Central memory CD4-positive, alpha-beta T cell (primary cell): Measurements from ENCODE around the gene SLC25A21.
"Not testable (repeated sequence)": the region's sequence is repeated elsewhere in the genome, so short reads cannot be mapped to it uniquely, and the experiment has no call there.

ENCODE experiments used
- DNase-seq: peaks from one replicate; pipeline ENCODE4 v3.0.0; 2022

Gene SLC25A21

DNA sequence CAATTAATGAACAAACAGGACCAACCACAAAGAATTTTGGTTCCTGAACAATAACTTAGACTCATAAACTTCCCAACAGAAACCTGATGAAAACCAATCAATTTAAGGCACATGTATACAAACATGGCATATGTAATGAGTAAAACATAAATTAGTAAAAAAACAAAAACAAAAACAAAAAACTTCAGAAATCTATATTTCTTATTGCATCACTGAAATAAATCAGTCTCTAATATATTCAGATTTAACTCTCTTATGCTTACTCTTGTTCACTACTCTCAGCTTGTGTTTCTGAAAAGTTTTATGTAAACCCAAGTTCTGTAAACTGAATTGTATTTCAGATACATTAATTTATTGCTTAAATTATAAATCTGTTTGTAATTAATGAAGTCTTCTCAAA, 233.7 kb downstream of the SLC25A21 start:
- DNase-seq, result no peak

- DNase-seq, result no peak
These were observed 236.3 kb downstream of the SLC25A21 start for GRCh38 chr14:36935976-36936678.

DNA sequence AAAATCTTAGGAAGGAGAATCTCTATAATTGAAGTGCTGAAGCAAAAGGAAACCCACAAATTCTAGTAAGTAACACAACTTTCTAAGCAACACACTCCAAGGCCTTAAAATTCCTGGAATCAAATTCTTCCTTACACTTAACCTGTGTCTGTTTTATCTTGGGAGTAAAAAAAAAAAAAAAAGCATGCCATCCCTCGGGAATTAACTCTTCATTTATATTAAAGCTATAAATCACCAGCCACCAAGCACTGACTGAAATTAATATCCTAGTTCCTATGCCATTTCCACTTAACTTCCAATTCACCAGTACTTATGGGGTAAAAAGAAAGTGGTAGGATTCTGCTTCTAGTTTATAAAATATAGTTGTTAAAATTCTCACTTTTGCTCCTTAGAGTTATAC, 238.1 kb downstream of the SLC25A21 start:
- no peak for DNase-seq

DNA sequence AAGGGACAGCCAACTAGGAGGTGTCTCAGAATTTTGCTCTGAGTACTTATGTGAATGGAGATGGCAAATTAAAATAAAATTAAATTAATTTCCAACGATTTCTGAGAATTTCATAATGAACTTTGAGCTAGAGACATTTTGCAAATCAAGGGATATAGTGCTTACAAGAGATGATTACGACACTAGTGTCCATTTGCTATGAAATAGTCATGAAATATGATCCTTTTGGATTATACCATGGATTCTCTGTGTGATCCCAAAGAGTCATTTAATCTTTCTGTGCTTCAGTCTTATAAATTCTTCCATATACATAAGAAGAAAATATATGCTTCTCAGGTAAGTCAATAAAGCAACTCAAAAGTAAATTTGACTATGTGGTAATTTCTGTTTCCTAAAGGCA, 240.6 kb downstream of the SLC25A21 start:
- DNase-seq, result no peak

GRCh38 chr14:36928432-36928831, 244.0 kb downstream of the SLC25A21 start:
- no peak for DNase-seq

DNA sequence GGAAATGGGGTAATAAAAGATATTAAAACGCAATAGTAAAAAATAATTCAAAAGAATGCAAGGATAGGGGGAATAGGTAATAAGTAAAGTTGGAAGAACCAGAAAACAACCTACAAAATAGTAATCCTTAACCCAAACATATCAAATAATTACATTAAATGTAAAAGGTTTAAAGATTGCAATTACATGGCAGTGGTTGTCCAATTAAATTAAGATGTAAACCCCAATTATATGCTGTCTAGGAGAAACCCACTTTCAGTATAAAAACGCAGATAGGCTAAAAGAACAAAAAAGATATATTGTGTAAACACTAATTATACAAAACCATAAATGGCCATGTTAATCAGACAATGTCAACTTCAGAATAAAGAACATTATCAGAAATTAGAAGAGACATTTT, 247.3 kb downstream of the SLC25A21 start:
- DNase-seq, result no peak

GRCh38 chr14:36916668-36917067, 255.7 kb downstream of the SLC25A21 start:
- DNase-seq, result no peak

GRCh38 chr14:36915081-36915480, 257.3 kb downstream of the SLC25A21 start:
- DNase-seq, result no peak

- no peak for DNase-seq
These were observed 261.8 kb downstream of the SLC25A21 start for GRCh38 chr14:36910578-36910977.

DNA sequence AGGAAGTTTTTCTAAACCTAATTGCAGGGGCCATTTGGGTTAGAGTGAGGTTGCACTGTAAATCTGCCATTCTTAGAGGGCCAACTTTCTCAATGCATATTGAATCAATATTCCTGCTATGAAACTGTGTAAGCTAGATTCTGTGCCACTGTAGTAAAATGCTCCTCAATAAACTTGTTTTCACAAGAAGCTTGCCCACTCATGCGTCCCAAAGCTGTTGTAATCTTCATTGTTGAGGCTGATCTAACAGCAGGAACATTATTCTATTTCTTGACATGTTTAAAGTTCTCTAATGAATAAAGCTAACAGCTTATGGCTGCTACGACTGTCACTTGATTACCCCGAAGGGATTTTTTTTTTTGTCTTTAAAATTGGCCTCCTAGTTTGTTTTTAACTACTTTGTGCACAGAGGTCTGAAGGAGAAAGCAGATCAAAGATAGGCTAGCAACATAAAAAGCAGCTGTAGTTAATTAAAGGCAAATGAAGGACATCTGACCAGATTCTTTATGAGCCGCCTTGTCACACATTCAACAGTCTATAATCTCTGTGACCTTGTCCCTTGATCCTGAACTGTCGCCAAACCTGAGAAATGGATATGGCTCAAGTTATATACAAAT, 267.0 kb downstream of the SLC25A21 start:
- DNase-seq, result no peak

GRCh38 chr14:36901861-36902260, 270.5 kb downstream of the SLC25A21 start:
- no peak for DNase-seq

- DNase-seq, result no peak
These were observed 271.6 kb downstream of the SLC25A21 start for GRCh38 chr14:36900846-36901245.

DNA sequence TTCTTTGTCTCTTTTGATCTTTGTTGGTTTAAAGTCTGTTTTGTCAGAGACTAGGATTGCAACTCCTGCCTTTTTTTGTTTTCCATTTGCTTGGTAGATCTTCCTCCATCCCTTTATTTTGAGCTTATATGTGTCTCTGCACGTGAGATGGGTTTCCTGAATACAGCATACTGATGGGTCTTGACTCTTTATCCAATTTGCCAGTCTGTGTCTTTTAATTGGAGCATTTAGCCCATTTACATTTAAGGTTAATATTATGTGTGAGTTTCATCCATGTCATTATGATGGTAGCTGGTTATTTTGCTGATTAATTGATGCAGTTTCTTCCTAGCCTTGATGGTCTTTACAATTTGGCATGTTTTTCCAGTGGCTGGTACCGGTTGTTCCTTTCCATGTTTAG, 276.1 kb downstream of the SLC25A21 start:
- DNase-seq, result not testable (repeated sequence)

DNA sequence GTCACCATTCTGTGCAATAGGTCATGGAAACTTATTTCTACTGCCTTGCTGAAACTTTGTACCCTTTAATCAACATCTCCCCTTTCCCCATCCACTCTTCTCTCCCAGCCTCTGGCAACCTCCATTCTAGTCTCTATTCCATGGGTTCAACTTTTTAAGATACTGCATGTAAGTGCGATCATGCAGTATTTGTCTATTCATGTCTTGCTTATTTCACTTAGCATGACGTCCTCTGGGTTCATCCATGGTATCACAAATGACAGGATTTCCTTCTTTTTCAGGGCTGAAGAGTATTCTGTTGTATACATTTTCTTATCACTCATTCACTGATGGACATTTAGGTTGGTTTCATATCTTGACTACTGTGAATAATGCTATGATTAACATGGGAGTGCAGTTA, 288.4 kb downstream of the SLC25A21 start:
- DNase-seq, result no peak

DNA sequence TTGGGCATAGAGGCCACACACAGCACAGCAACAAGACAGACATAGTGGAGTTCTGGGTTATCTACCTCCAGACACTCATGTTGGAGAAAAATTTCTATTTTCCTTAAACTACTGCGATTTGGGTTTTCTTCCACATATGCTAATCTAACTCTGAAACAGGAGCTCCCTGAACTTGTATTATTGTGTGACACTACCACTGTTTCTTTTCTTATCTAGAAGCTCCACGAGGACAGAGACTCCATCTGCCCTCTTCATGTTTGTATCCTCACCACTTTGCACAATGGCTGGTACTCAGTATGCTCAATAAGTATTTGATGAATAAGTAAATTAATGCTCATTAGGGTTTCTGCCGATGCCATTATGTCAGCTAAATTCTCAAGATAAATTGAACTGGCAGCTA, 292.1 kb downstream of the SLC25A21 start:
- no peak for DNase-seq

DNA sequence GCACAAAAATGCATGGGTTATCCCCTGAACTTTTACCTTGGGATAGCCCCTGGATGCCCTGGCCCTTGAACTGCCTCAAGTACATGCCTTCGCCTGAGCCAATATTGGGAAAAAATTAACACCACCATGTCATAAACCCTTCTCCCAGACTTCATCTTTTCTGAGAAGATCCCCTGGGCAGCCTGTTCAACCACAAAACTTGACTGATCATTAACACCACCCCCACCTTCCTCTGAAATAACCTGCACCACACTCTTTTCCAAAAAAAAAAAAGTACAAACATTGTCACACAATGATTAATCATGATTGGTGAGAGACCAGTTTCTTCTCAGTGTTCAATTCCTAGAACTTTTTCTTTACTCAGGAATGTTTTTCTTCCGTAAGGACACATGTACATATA, 292.8 kb downstream of the SLC25A21 start:
- DNase-seq, result no peak

DNA sequence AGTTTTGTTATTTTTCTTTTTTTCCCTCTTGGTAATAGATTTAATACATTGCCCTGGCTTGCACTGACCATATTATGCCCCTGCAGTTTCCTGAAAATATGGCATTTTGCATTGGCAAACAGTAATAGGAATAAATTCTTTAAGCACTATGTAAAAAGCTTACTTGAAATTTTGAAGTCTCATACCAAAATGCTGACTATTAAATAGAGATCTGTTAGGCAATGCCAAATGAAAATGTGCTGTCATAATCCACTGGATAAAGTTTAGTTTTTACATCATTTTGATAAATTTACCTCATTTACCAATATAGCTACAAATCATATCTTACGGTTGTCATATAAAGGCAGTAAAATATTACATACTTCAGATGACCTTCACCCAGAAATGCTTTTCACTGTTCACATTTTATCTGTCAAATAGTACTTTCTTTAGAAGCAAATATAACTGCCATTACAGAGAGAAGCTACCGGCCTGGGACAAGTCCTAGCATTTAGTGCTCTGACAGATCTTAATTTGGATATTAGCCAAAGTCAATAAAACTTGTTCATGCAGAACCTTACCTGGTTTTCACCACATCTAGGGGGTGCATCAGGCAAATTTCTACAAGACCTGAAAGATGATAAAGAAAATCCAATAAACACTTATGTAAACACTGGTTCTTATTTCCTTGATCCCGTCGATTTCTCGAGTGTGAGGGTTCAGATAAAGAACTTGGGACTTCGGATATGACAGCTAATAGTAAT, 297.8 kb downstream of the SLC25A21 start:
- DNase-seq, result no peak

GRCh38 chr14:36870776-36871175, 301.6 kb downstream of the SLC25A21 start:
- no peak for DNase-seq

GRCh38 chr14:36869125-36869524, 303.3 kb downstream of the SLC25A21 start:
- DNase-seq, result no peak

DNA sequence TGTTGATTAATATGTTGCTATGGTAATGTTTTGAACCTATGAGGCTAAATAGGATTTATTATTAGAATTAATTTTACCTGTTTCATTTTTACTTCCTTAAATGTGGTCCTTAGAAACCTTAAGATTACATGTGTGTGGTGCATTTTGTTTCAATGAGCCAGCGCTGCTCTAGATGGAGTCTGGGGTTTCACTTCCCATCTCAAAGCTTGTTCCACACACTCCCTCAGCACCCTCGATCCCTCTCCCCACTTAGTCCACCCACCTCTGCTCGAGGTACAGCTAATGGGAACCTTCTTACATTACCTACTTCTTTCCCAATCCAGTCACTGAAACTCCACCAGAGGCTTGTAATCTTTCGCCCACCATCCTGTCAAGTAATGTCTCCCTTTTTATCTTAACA, 305.5 kb downstream of the SLC25A21 start:
- DNase-seq, result no peak

DNA sequence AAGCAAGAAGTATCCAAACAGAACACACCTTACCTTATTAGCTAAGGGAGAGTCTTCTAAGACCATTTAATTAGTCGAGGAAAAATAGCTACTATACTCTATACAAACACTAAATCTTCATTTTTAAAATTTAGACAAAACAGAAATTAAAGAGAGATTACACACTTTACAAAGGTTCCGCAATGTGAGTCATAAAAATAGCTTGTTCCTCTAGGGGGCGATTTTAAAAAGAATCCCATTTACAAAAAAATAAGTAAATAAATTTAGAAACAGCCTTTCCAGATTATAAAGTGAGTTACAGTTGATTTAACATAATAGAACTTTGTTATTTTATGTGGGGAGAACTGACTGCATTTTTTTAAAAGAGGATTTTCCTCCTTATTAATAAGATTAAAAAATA, 309.1 kb downstream of the SLC25A21 start:
- no peak for DNase-seq

- DNase-seq, result not testable (repeated sequence)
These were observed 310.2 kb downstream of the SLC25A21 start for GRCh38 chr14:36862237-36862636.

DNA sequence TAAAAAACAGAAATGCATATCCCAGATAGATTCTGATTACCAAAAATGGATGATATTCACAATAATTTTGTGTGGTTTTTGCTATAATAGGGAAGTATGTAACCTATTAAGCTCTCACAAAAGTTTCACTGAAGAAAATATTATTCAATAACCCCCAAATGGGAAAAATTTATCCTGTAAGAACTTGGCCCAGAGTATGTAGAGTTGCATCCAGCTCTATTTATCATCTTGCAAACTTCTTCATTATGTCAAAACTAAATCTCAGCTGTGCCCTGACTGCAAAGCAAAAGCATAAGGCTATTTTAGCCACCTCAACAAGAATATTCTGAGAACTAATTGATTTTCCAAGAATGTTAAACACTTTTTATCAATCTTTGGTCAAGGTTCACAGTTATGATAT, 311.6 kb downstream of the SLC25A21 start:
- no peak for DNase-seq

- no peak for DNase-seq
These were observed 313.3 kb downstream of the SLC25A21 start for GRCh38 chr14:36859119-36859518.
